HepG2 (cell line): Measurements from ENCODE around the gene AP2A2. TPM values are rescaled to one million over a fixed set of nuclear protein-coding genes. Genes with fewer than 3 reads are reported as not detected.

Experiments
- ATAC-seq: fragments of 200-7000 bp; cut with Tn5 transposase; 3 replicates; pipeline ENCODE4 v1.9.1; 2020; ENCODE audit warnings: mild to moderate bottlenecking, moderate library complexity
- BruUV-seq: library from RNA; stranded (reverse); fragments of 400-500 nt; replicated peaks from 2 replicates; lab custom pipeline; 2021; lab: Mats Ljungman, UMichigan
- CTCF ChIA-PET: fragments of 300-600 bp; formaldehyde crosslinking; extraction: SDS; loops from one replicate; lab custom pipeline; 2021; ENCODE audit warnings: low total read pairs, inconsistent platforms, low intra/inter-chr PET ratio; lab: Yijun Ruan, JAX
- POLR2A ChIA-PET: fragments of 350-600 bp; sonication (Branson Sonifier 250); formaldehyde crosslinking; loops from one replicate; lab custom pipeline; 2020; ENCODE audit warnings: antibody characterized with exemption, inconsistent platforms; lab: Yijun Ruan, JAX
- DNase-seq: peaks from one replicate; pipeline ENCODE4 v3.0.0-alpha.2; 2015; ENCODE audit warnings: low spot score
- FAIRE-seq: peaks from 3 replicates; lab custom pipeline; 2011; peaks lifted over from hg19 to GRCh38; lab: Jason Lieb, UNC
- H2AFZ ChIP-seq: one replicate; pipeline ENCODE4 v1.6.1; 2011; ENCODE audit warnings: low read length, inconsistent platforms
- H3K27ac ChIP-seq: fragments of 300-600 bp; 3 replicates; pipeline ENCODE4 v1.8.0; 2011; ENCODE audit warnings: mixed run types, mild to moderate bottlenecking, mixed read lengths, low read length, inconsistent platforms; ENCODE audit not compliant: insufficient read depth; ENCODE audit errors: extremely low read length
- H3K27me3 ChIP-seq, 2 experiments: fragments of 200-600 bp in 1 of 2; 2 replicates in 1 of 2; 3 replicates in 1 of 2; pipeline versions ENCODE4 v1.6.0 to v1.8.0; 2011; ENCODE audit warnings: low read length in 2 of 2, mild to moderate bottlenecking in 2 of 2, moderate library complexity in 2 of 2, inconsistent platforms in 1 of 2; ENCODE audit not compliant: insufficient read depth in 2 of 2, control insufficient read depth in 1 of 2
- H3K36me3 ChIP-seq, 2 experiments: fragments of 200-600 bp in 1 of 2; replicated peaks in 1 of 2; 2 replicates in 1 of 2; 3 replicates in 1 of 2; pipeline versions ENCODE4 v1.5.1 to v1.8.0; 2011; ENCODE audit warnings: low read length in 2 of 2, inconsistent platforms in 1 of 2; ENCODE audit not compliant: insufficient read depth in 2 of 2, control insufficient read depth in 1 of 2
- H3K4me1 ChIP-seq: 2 replicates; pipeline ENCODE4 v1.5.1; 2012; ENCODE audit warnings: low read length, inconsistent platforms; ENCODE audit not compliant: insufficient read depth
- H3K4me2 ChIP-seq: 2 replicates; pipeline ENCODE4 v1.6.0; 2011; ENCODE audit warnings: low read depth, low read length, inconsistent platforms
- H3K4me3 ChIP-seq, 3 experiments: fragments of 200-600 bp in 1 of 3; sonication (generic), shearing (Covaris generic) in 1 of 3; replicated peaks in 1 of 3; 2 replicates each; pipeline ENCODE4 v1.5.1; 2011 to 2016; ENCODE audit warnings: low read length in 3 of 3, inconsistent platforms in 2 of 3, low read depth in 2 of 3, mild to moderate bottlenecking in 2 of 3, control low read depth in 1 of 3, mixed read lengths in 1 of 3; ENCODE audit not compliant: insufficient read depth in 1 of 3
- H3K79me2 ChIP-seq: one replicate; pipeline ENCODE4 v1.6.1; 2011; ENCODE audit warnings: low read length, inconsistent platforms; ENCODE audit not compliant: insufficient read depth
- H3K9ac ChIP-seq: 2 replicates; pipeline ENCODE4 v1.6.0; 2011; ENCODE audit warnings: mild to moderate bottlenecking, low read depth, low read length, inconsistent platforms; ENCODE audit not compliant: insufficient read depth
- H3K9me3 ChIP-seq: 2 replicates; pipeline ENCODE4 v1.5.1; 2012; ENCODE audit warnings: mild to moderate bottlenecking, low read length
- H4K20me1 ChIP-seq: 2 replicates; pipeline ENCODE4 v1.6.0; 2011; ENCODE audit warnings: inconsistent platforms, mild to moderate bottlenecking, low read length, moderate library complexity; ENCODE audit not compliant: insufficient read depth
- BCL6 ChIP-seq: IDR thresholded peaks from 2 replicates; pipeline ENCODE4 v1.6.1; 2016; ENCODE audit warnings: missing genetic modification reagents, missing compliant biosample characterization
- STAG1 ChIP-seq: sonication (generic); formaldehyde crosslinking; IDR thresholded peaks from 2 replicates; pipeline ENCODE4 v1.4.0; 2020; ENCODE audit warnings: missing genetic modification reagents
- YEATS2 ChIP-seq: sonication (generic); formaldehyde crosslinking; IDR thresholded peaks from 2 replicates; pipeline ENCODE4 v1.4.0; 2020; ENCODE audit warnings: missing genetic modification reagents, borderline replicate concordance
- ZNF567 ChIP-seq: sonication (generic); formaldehyde crosslinking; IDR thresholded peaks from 2 replicates; pipeline ENCODE4 v1.8.1; 2023; ENCODE audit warnings: mild to moderate bottlenecking, missing genetic modification reagents, borderline replicate concordance
- ZNF569 ChIP-seq: sonication (generic); formaldehyde crosslinking; IDR thresholded peaks from 2 replicates; pipeline ENCODE4 v1.5.0; 2020; ENCODE audit warnings: mild to moderate bottlenecking, missing genetic modification reagents, moderate library complexity, borderline replicate concordance
- WGBS: methylation state at CpG from one replicate; pipeline ENCODE4 v1.1.6; 2017; ENCODE audit warnings: low lambda C conversion rate; 5-methylcytosine and 5-hydroxymethylcytosine counted together
- in situ Hi-C: cut with HindIII; loops from 2 replicates; pipeline ENCODE4 v1.10.0; 2017; ENCODE audit warnings: low pct_unique_long_range_greater_than_20kb; ENCODE audit not compliant: extremely low pct_ligation_motif_present
- intact Hi-C: fragments of 100-400 bp; cut with micrococcal nuclease; formaldehyde crosslinking; loops from one replicate; pipeline ENCODE4 v1.10.0; 2022; ENCODE audit not compliant: unreplicated experiment
- polyA plus RNA-seq, 8 experiments: library from polyadenylated mRNA; depleted of rRNA in 3 of 8; stranded (reverse) in 7 of 8; unstranded in 1 of 8; fragments of >200 nt; fragmentation: Illumina TruSeq in 4 of 8; extraction: Trizol in 4 of 8; gene quantifications; 2 replicates each; pipeline versions ENCODE4 v1.2.1 to v1.2.3, GENCODE V29; 2011 to 2016; ENCODE audit warnings: low read depth in 4 of 8, missing spikeins in 1 of 8, mixed read lengths in 1 of 8; ENCODE audit not compliant: insufficient read depth in 1 of 8
- total RNA-seq, 5 experiments: library from RNA; depleted of rRNA; stranded (reverse); fragments of >200 nt; fragmentation: Illumina TruSeq; extraction: Trizol; gene quantifications; 2 replicates each; pipeline ENCODE4 v1.2.3, GENCODE V29; 2016; ENCODE audit warnings: low read depth in 1 of 5
- TF ChIP-seq, protein P1 (sequence below), 2 experiments: fragments of 450-650 bp in 1 of 2; sonication (generic) in 1 of 2; formaldehyde crosslinking; IDR thresholded peaks; 2 replicates each; pipeline versions ENCODE4 v1.5.0 to v1.8.0; 2020 to 2022; ENCODE audit warnings: mild to moderate bottlenecking in 1 of 2, missing genetic modification reagents in 1 of 2
- TF ChIP-seq, protein P2 (sequence below): sonication (generic); formaldehyde crosslinking; IDR thresholded peaks from 2 replicates; pipeline ENCODE4 v1.5.1; 2020; ENCODE audit warnings: mild to moderate bottlenecking, missing genetic modification reagents, moderate library complexity
- TF ChIP-seq, protein P3 (sequence below): sonication (generic); formaldehyde crosslinking; IDR thresholded peaks from 2 replicates; pipeline ENCODE4 v1.5.0; 2020; ENCODE audit warnings: mild to moderate bottlenecking, missing genetic modification reagents, moderate library complexity

The AP2A2 gene
- total and polyA plus RNA-seq, 2 of the 13 experiments (the other 11 are each of a cell fraction or from before 2014, with no cell fraction given): 25.7 to 75.7 TPM

DNA sequence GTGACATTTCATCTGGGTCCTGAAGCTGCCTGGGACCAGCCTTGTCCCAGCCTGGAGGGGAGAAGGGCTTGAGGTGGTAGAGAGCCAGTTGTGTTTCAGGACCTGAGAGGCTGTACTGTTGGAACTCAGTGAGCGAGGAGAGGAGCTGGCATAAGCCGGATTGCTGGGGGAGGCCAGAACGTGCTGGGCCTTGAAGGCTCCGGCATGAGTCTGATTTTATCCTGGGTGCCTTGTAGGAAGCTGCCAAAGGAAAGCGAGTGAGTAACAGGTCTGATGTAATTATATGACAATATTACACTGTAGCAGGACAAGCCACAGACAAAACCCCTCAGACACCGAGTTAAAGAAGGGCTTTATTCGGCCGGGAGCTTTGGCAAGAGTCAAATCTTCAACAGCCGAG is 17.2 kb downstream of the AP2A2 start:
- Histone ChIP-seq H2AFZ (no peak overlapping the region), H3K4me1 (peaks cover 99% of the 10 kb centered on the region), H3K79me2 (peaks cover 79% of the 10 kb centered on the region), H3K4me2 (peak overlapping the region; percentile 67), H3K9ac (peak overlapping the region; percentile 68), H4K20me1 (peaks cover 9% of the 10 kb centered on the region; the same call in 1 of the 2 replicates), H3K27me3 (no peaks in the 10 kb centered on the region), H3K9me3 (no peaks in the 10 kb centered on the region), H3K4me3 (peak overlapping the region in 1 of 3 experiments; percentile 33; a peak in 2 of 6 replicates), H3K36me3 (peaks cover 10 to 34% of the 10 kb centered on the region in 2 experiments), H3K27ac (peak overlapping the region; percentile 88)
- FAIRE-seq (no peak), DNase-seq (no peak), ATAC-seq (peak; percentile 10; the same call in 1 of the 3 replicates)
- ChIA-PET POLR2A (interaction anchor here (1.2 kb wide), 1 partner anchor 9 kb away, joined by 7 read pairs; no protein-coding TSS in a partner anchor), CTCF (no interaction called here)
- TF ChIP-seq YEATS2 (CRISPR knock-in tag) (0 out of 2 replicates have a peak, but pooled peaks have one; percentile 10), BCL6 (CRISPR knock-in tag) (no peak)
- TF ChIP-seq, protein P1, sequence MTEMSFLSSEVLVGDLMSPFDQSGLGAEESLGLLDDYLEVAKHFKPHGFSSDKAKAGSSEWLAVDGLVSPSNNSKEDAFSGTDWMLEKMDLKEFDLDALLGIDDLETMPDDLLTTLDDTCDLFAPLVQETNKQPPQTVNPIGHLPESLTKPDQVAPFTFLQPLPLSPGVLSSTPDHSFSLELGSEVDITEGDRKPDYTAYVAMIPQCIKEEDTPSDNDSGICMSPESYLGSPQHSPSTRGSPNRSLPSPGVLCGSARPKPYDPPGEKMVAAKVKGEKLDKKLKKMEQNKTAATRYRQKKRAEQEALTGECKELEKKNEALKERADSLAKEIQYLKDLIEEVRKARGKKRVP (CRISPR knock-in tag; IDR thresholded peaks at IDR 0.05): peak in 1 of 2 experiments; percentile 82; a peak in 1 of 4 replicates
- intact Hi-C loops: no loop called here
- BruUV-seq: no TSS peak
- 75% methylated on average over 9 of the region's 9 CpGs for WGBS
- in situ Hi-C loops: no loop called here

- Histone ChIP-seq H3K4me1 (peaks cover 95% of the 10 kb centered on the region), H3K27me3 (no peaks in the 10 kb centered on the region), H3K79me2 (peaks cover 75% of the 10 kb centered on the region), H4K20me1 (peaks cover 7% of the 10 kb centered on the region; the same call in 1 of the 2 replicates), H3K4me2 (no peak overlapping the region), H3K27ac (no peak overlapping the region), H3K36me3 (peaks cover 12 to 34% of the 10 kb centered on the region in 2 experiments), H3K4me3 (no peak overlapping the region), H3K9me3 (no peaks in the 10 kb centered on the region), H3K9ac (no peak overlapping the region), H2AFZ (no peak overlapping the region)
- ChIA-PET CTCF (no interaction called here), POLR2A (interaction anchor here (2.0 kb wide), 1 partner anchor 34 kb away, joined by 6 read pairs; the partner anchor contains the start of gene CHID1)
- no peak for FAIRE-seq
- intact Hi-C loops: no loop called here
- BruUV-seq: no TSS peak
- no peak for DNase-seq
- 78% methylated on average over 12 of the region's 13 CpGs for WGBS
- ATAC-seq: no peak
- in situ Hi-C loops: no loop called here
- no peak for TF ChIP-seq ZNF567 (CRISPR knock-in tag)
- TF ChIP-seq, protein P2, sequence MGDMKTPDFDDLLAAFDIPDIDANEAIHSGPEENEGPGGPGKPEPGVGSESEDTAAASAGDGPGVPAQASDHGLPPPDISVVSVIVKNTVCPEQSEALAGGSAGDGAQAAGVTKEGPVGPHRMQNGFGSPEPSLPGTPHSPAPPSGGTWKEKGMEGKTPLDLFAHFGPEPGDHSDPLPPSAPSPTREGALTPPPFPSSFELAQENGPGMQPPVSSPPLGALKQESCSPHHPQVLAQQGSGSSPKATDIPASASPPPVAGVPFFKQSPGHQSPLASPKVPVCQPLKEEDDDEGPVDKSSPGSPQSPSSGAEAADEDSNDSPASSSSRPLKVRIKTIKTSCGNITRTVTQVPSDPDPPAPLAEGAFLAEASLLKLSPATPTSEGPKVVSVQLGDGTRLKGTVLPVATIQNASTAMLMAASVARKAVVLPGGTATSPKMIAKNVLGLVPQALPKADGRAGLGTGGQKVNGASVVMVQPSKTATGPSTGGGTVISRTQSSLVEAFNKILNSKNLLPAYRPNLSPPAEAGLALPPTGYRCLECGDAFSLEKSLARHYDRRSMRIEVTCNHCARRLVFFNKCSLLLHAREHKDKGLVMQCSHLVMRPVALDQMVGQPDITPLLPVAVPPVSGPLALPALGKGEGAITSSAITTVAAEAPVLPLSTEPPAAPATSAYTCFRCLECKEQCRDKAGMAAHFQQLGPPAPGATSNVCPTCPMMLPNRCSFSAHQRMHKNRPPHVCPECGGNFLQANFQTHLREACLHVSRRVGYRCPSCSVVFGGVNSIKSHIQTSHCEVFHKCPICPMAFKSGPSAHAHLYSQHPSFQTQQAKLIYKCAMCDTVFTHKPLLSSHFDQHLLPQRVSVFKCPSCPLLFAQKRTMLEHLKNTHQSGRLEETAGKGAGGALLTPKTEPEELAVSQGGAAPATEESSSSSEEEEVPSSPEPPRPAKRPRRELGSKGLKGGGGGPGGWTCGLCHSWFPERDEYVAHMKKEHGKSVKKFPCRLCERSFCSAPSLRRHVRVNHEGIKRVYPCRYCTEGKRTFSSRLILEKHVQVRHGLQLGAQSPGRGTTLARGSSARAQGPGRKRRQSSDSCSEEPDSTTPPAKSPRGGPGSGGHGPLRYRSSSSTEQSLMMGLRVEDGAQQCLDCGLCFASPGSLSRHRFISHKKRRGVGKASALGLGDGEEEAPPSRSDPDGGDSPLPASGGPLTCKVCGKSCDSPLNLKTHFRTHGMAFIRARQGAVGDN (CRISPR knock-in tag): peak; percentile 28; the same call in 1 of the 2 replicates
- TF ChIP-seq, protein P3, sequence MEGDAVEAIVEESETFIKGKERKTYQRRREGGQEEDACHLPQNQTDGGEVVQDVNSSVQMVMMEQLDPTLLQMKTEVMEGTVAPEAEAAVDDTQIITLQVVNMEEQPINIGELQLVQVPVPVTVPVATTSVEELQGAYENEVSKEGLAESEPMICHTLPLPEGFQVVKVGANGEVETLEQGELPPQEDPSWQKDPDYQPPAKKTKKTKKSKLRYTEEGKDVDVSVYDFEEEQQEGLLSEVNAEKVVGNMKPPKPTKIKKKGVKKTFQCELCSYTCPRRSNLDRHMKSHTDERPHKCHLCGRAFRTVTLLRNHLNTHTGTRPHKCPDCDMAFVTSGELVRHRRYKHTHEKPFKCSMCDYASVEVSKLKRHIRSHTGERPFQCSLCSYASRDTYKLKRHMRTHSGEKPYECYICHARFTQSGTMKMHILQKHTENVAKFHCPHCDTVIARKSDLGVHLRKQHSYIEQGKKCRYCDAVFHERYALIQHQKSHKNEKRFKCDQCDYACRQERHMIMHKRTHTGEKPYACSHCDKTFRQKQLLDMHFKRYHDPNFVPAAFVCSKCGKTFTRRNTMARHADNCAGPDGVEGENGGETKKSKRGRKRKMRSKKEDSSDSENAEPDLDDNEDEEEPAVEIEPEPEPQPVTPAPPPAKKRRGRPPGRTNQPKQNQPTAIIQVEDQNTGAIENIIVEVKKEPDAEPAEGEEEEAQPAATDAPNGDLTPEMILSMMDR (CRISPR knock-in tag): peak; percentile 44
- TF ChIP-seq ZNF569: no peak
- TF ChIP-seq STAG1: peak; percentile 39
These were observed 19.2 kb downstream of the AP2A2 start for GRCh38 chr11:944711-945470.
